Measurements from ENCODE around the gene C1orf167.
"Not testable (repeated sequence)": the region's sequence is repeated elsewhere in the genome, so short reads cannot be mapped to it uniquely, and the experiment has no call there.

The C1orf167 gene

GRCh38 chr1:11799896-11800295 lies 37.9 kb downstream of the C1orf167 start:
- Mint-ChIP-seq H3K9me3 (no peaks in the 10 kb centered on the region), H3K27ac (peak overlapping the region in 1 of 3 experiments; percentile 32), H3K4me1 (peaks cover 50% of the 10 kb centered on the region), H3K4me3 (no peak overlapping the region), H3K27me3 (ENCODE audit: low read depth) (no peaks in the 10 kb centered on the region), H3K36me3 (ENCODE audit: low read depth) (peaks cover 36% of the 10 kb centered on the region)
- TF ChIP-seq CTCF (IDR thresholded peaks at IDR 0.05; ENCODE audit: unreplicated experiment in 3 of 3): no peak

GRCh38 chr1:11800391-11800755 lies 38.4 kb downstream of the C1orf167 start:
- peaks cover 47% of the 10 kb centered on the region for H3K4me1 Mint-ChIP-seq
- peak overlapping the region in 1 of 3 experiments; percentile 32 for H3K27ac Mint-ChIP-seq
- H3K27me3 Mint-ChIP-seq (ENCODE audit: low read depth): no peaks in the 10 kb centered on the region
- H3K9me3 Mint-ChIP-seq: no peaks in the 10 kb centered on the region
- peaks cover 31% of the 10 kb centered on the region for H3K36me3 Mint-ChIP-seq (ENCODE audit: low read depth)
- H3K4me3 Mint-ChIP-seq: peak overlapping the region in 1 of 3 experiments; percentile 4
- TF ChIP-seq CTCF (IDR thresholded peaks at IDR 0.05; ENCODE audit: unreplicated experiment in 3 of 3): no peak

- peak overlapping the region in 2 of 3 experiments; percentile 47 to 96 for H3K27ac Mint-ChIP-seq
- no peaks in the 10 kb centered on the region for H3K9me3 Mint-ChIP-seq
- H3K27me3 Mint-ChIP-seq (ENCODE audit: low read depth): no peaks in the 10 kb centered on the region
- peak overlapping the region; percentile 93 to 97 (median 93) for H3K4me3 Mint-ChIP-seq
- H3K4me1 Mint-ChIP-seq: peaks cover 43% of the 10 kb centered on the region
- no peak for TF ChIP-seq CTCF (IDR thresholded peaks at IDR 0.05; ENCODE audit: unreplicated experiment in 3 of 3)
- peaks cover 26% of the 10 kb centered on the region for H3K36me3 Mint-ChIP-seq (ENCODE audit: low read depth)
These were observed 38.9 kb downstream of the C1orf167 start for GRCh38 chr1:11800756-11801433.

GRCh38 chr1:11802616-11802972 lies 40.6 kb downstream of the C1orf167 start:
- Mint-ChIP-seq H3K4me3 (peak overlapping the region; percentile 93 to 97 (median 93)), H3K27me3 (ENCODE audit: low read depth) (no peaks in the 10 kb centered on the region), H3K4me1 (peaks cover 48% of the 10 kb centered on the region), H3K9me3 (no peaks in the 10 kb centered on the region), H3K27ac (peak overlapping the region; percentile 91 to 96 (median 96)), H3K36me3 (ENCODE audit: low read depth) (peaks cover 20% of the 10 kb centered on the region)
- no peak for TF ChIP-seq CTCF (IDR thresholded peaks at IDR 0.05; ENCODE audit: unreplicated experiment in 3 of 3)

GRCh38 chr1:11802973-11803885 lies 41.2 kb downstream of the C1orf167 start:
- H3K9me3 Mint-ChIP-seq: no peaks in the 10 kb centered on the region
- H3K36me3 Mint-ChIP-seq (ENCODE audit: low read depth): peaks cover 23% of the 10 kb centered on the region
- H3K27me3 Mint-ChIP-seq (ENCODE audit: low read depth): no peaks in the 10 kb centered on the region
- H3K4me1 Mint-ChIP-seq: peaks cover 51% of the 10 kb centered on the region
- no peak for TF ChIP-seq CTCF (IDR thresholded peaks at IDR 0.05; ENCODE audit: unreplicated experiment in 3 of 3)
- H3K27ac Mint-ChIP-seq: peak overlapping the region; percentile 91 to 96 (median 96)
- peak overlapping the region; percentile 93 to 97 (median 93) for H3K4me3 Mint-ChIP-seq

- H3K36me3 Mint-ChIP-seq (ENCODE audit: low read depth): peaks cover 25% of the 10 kb centered on the region
- H3K27me3 Mint-ChIP-seq (ENCODE audit: low read depth); H3K9me3 Mint-ChIP-seq: not testable (repeated sequence)
- H3K4me1 Mint-ChIP-seq: peaks cover 56% of the 10 kb centered on the region
- peak overlapping the region; percentile 91 to 96 (median 96) for H3K27ac Mint-ChIP-seq
- peak overlapping the region; percentile 93 to 97 (median 93) for H3K4me3 Mint-ChIP-seq
These were observed 42.1 kb downstream of the C1orf167 start for GRCh38 chr1:11803924-11804665.
